ENCODE results near the gene PTTG2. TPM values are rescaled to one million over a fixed set of nuclear protein-coding genes. Genes with fewer than 3 reads are reported as not detected.

PTTG2 gene
- polyA plus RNA-seq, 1 of the 3 experiments (the other 2 are of a cell fraction): not detected

GRCh38 chr4:37991623-37992410 is 31.6 kb downstream of the PTTG2 start:
- no peak overlapping the region for H3K4me3 ChIP-seq (ENCODE audit: low read depth in 2 of 2, low read length in 1 of 2)
- H3K9me3 ChIP-seq: no peaks in the 10 kb centered on the region
- H3K4me1 ChIP-seq (ENCODE audit: control insufficient read depth in 1 of 2, insufficient read depth in 2 of 2, low read depth in 1 of 2, low read length in 1 of 2): peaks cover 0 to 2% of the 10 kb centered on the region in 2 experiments; a peak in 1 of 4 replicates
- ChIA-PET CTCF (interaction anchor here (1.2 kb wide), 1 partner anchor 389 kb away, joined by 3 read pairs; no protein-coding TSS in a partner anchor), POLR2A (no interaction called here)
- no peak overlapping the region for H3K4me2 ChIP-seq
- 94% methylated on average over 8 of the region's 8 CpGs for whole genome bisulfite sequencing (ENCODE audit: low lambda C conversion rate)
- H3K27ac ChIP-seq (ENCODE audit: low read depth in 2 of 2, low read length in 1 of 2): no peak overlapping the region
- H3K9ac ChIP-seq: no peak overlapping the region
- H3K79me2 ChIP-seq (ENCODE audit: insufficient read depth): peaks cover 17% of the 10 kb centered on the region; the same call in 1 of the 2 replicates
- H3K9me2 ChIP-seq: no peaks in the 10 kb centered on the region
- H4K20me1 ChIP-seq (ENCODE audit: insufficient read depth): no peaks in the 10 kb centered on the region
- no peak for DNase-seq
- H3K27me3 ChIP-seq (ENCODE audit: insufficient read depth): no peaks in the 10 kb centered on the region
- H3K36me3 ChIP-seq (replicated peaks in 1 of 2; ENCODE audit: control insufficient read depth in 1 of 2, insufficient read depth in 2 of 2, low read length in 1 of 2): no peaks in the 10 kb centered on the region
- no peaks in the 10 kb centered on the region for H3F3A ChIP-seq (replicated peaks; ENCODE audit: insufficient read depth)
- no peak for TF ChIP-seq FOSL2 (IDR thresholded peaks at IDR 0.05; ENCODE audit: borderline replicate concordance, low read depth)
- TF ChIP-seq, protein P1, sequence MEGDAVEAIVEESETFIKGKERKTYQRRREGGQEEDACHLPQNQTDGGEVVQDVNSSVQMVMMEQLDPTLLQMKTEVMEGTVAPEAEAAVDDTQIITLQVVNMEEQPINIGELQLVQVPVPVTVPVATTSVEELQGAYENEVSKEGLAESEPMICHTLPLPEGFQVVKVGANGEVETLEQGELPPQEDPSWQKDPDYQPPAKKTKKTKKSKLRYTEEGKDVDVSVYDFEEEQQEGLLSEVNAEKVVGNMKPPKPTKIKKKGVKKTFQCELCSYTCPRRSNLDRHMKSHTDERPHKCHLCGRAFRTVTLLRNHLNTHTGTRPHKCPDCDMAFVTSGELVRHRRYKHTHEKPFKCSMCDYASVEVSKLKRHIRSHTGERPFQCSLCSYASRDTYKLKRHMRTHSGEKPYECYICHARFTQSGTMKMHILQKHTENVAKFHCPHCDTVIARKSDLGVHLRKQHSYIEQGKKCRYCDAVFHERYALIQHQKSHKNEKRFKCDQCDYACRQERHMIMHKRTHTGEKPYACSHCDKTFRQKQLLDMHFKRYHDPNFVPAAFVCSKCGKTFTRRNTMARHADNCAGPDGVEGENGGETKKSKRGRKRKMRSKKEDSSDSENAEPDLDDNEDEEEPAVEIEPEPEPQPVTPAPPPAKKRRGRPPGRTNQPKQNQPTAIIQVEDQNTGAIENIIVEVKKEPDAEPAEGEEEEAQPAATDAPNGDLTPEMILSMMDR (IDR thresholded peaks at IDR 0.05): no peak
- TF ChIP-seq, protein P2, sequence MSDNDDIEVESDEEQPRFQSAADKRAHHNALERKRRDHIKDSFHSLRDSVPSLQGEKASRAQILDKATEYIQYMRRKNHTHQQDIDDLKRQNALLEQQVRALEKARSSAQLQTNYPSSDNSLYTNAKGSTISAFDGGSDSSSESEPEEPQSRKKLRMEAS (IDR thresholded peaks at IDR 0.05; ENCODE audit: low read depth): no peak
- no peak for TF ChIP-seq YY1 (IDR thresholded peaks at IDR 0.05; ENCODE audit: low read depth)
- no peak for TF ChIP-seq IRF3 (IDR thresholded peaks at IDR 0.05; ENCODE audit: low read depth, low read length)
- TF ChIP-seq TCF12 (IDR thresholded peaks at IDR 0.05): no peak
- TF ChIP-seq, protein P3, sequence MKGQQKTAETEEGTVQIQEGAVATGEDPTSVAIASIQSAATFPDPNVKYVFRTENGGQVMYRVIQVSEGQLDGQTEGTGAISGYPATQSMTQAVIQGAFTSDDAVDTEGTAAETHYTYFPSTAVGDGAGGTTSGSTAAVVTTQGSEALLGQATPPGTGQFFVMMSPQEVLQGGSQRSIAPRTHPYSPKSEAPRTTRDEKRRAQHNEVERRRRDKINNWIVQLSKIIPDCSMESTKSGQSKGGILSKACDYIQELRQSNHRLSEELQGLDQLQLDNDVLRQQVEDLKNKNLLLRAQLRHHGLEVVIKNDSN (IDR thresholded peaks at IDR 0.05; ENCODE audit: borderline replicate concordance, low read depth): no peak
- TF ChIP-seq RFX5 (IDR thresholded peaks at IDR 0.05; ENCODE audit: low read length): no peak
- no peak for TF ChIP-seq FOXJ3 (CRISPR knock-in tag; IDR thresholded peaks at IDR 0.05)
- TF ChIP-seq EP300 (IDR thresholded peaks at IDR 0.05; ENCODE audit: borderline replicate concordance in 1 of 2, low read depth in 1 of 2, low read length in 1 of 2): no peak
- no peak for TF ChIP-seq RCOR1 (IDR thresholded peaks at IDR 0.05; ENCODE audit: low read length)
- TF ChIP-seq SMC3 (IDR thresholded peaks at IDR 0.05; ENCODE audit: low read depth, low read length): no peak
- TF ChIP-seq USF2 (IDR thresholded peaks at IDR 0.05; ENCODE audit: borderline replicate concordance, low read depth, low read length): no peak
- TF ChIP-seq NFIC (IDR thresholded peaks at IDR 0.05; ENCODE audit: borderline replicate concordance): no peak
- no peak for TF ChIP-seq JUND (IDR thresholded peaks at IDR 0.05)
- TF ChIP-seq, protein P4, sequence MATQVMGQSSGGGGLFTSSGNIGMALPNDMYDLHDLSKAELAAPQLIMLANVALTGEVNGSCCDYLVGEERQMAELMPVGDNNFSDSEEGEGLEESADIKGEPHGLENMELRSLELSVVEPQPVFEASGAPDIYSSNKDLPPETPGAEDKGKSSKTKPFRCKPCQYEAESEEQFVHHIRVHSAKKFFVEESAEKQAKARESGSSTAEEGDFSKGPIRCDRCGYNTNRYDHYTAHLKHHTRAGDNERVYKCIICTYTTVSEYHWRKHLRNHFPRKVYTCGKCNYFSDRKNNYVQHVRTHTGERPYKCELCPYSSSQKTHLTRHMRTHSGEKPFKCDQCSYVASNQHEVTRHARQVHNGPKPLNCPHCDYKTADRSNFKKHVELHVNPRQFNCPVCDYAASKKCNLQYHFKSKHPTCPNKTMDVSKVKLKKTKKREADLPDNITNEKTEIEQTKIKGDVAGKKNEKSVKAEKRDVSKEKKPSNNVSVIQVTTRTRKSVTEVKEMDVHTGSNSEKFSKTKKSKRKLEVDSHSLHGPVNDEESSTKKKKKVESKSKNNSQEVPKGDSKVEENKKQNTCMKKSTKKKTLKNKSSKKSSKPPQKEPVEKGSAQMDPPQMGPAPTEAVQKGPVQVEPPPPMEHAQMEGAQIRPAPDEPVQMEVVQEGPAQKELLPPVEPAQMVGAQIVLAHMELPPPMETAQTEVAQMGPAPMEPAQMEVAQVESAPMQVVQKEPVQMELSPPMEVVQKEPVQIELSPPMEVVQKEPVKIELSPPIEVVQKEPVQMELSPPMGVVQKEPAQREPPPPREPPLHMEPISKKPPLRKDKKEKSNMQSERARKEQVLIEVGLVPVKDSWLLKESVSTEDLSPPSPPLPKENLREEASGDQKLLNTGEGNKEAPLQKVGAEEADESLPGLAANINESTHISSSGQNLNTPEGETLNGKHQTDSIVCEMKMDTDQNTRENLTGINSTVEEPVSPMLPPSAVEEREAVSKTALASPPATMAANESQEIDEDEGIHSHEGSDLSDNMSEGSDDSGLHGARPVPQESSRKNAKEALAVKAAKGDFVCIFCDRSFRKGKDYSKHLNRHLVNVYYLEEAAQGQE (IDR thresholded peaks at IDR 0.05; ENCODE audit: low read depth, low read length): no peak
- TF ChIP-seq POLR2AphosphoS5 (IDR thresholded peaks at IDR 0.05; ENCODE audit: low read depth, low read length): no peak
- no peak for TF ChIP-seq TAF1 (IDR thresholded peaks at IDR 0.05; ENCODE audit: borderline replicate concordance, low read depth, low read length)
- no peak overlapping the region for H2AFZ ChIP-seq (ENCODE audit: low read depth)

All from SK-N-SH (cell line).